ENCODE data around the gene SORBS1.

SORBS1 gene

DNA sequence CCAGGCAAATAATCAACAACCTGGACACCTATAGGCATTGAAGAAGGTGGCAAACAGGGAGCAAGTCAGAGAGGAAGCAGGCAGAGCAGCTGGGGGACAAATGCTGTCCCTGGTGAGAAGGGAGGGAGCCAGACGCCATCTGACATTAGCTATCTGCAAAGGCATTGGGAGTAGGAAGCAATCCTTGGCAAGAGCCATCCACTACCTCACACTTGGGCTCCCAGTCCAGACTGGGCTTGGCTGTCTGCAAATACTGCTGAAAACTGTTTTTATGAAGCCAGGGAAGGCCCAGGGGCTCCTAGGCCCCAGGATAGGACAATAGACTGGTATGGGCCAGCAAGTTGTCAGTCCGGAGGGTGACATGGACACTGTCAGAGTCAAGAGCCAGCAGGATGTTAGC, 132.5 kb downstream of the SORBS1 start:
- in situ Hi-C loops (cut with HindIII; ENCODE audit: low sequenced_read_pairs): no loop called here
- DNase-seq (ENCODE audit: low read depth, low spot score): no peak

DNA sequence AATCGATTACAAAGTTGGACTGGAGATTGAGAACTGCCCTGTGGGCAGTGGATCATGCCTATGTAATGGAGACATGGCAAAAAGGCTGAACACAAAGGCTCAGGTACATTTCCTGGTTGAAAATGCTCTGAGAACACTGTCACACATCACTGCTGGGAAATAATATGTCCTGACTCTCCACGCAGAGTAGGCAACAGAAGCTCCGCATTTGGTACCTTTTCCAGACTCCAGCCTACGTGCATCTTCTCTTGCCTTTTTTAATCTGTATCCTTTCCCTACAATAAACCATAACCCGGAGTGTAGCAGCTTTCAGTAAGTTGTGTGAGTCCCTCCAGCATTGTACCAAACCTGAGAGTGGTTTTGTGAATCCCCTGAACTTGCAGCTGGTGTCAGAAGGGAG, 134.7 kb downstream of the SORBS1 start:
- DNase-seq (ENCODE audit: low read depth, low spot score): no peak
- H3K4me3 ChIP-seq (ENCODE audit: low read depth, low read length): no peak overlapping the region
- TF ChIP-seq, protein P1, sequence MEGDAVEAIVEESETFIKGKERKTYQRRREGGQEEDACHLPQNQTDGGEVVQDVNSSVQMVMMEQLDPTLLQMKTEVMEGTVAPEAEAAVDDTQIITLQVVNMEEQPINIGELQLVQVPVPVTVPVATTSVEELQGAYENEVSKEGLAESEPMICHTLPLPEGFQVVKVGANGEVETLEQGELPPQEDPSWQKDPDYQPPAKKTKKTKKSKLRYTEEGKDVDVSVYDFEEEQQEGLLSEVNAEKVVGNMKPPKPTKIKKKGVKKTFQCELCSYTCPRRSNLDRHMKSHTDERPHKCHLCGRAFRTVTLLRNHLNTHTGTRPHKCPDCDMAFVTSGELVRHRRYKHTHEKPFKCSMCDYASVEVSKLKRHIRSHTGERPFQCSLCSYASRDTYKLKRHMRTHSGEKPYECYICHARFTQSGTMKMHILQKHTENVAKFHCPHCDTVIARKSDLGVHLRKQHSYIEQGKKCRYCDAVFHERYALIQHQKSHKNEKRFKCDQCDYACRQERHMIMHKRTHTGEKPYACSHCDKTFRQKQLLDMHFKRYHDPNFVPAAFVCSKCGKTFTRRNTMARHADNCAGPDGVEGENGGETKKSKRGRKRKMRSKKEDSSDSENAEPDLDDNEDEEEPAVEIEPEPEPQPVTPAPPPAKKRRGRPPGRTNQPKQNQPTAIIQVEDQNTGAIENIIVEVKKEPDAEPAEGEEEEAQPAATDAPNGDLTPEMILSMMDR (IDR thresholded peaks at IDR 0.05; ENCODE audit: low read depth, low read length): no peak
- in situ Hi-C loops (cut with HindIII; ENCODE audit: low sequenced_read_pairs): no loop called here

More for the DNA sequence above, 132.5 kb downstream of the SORBS1 start:
- TF ChIP-seq, protein P1 (IDR thresholded peaks at IDR 0.05; ENCODE audit: low read depth, low read length): no peak
- H3K4me3 ChIP-seq (ENCODE audit: low read depth, low read length): no peak overlapping the region

GRCh38 chr10:95425592-95426465, 135.3 kb downstream of the SORBS1 start:
- in situ Hi-C loops (cut with HindIII; ENCODE audit: low sequenced_read_pairs): no loop called here
- TF ChIP-seq, protein P1 (IDR thresholded peaks at IDR 0.05; ENCODE audit: low read depth, low read length): no peak
- no peak overlapping the region for H3K4me3 ChIP-seq (ENCODE audit: low read depth, low read length)
- no peak for DNase-seq (ENCODE audit: low read depth, low spot score)

DNA sequence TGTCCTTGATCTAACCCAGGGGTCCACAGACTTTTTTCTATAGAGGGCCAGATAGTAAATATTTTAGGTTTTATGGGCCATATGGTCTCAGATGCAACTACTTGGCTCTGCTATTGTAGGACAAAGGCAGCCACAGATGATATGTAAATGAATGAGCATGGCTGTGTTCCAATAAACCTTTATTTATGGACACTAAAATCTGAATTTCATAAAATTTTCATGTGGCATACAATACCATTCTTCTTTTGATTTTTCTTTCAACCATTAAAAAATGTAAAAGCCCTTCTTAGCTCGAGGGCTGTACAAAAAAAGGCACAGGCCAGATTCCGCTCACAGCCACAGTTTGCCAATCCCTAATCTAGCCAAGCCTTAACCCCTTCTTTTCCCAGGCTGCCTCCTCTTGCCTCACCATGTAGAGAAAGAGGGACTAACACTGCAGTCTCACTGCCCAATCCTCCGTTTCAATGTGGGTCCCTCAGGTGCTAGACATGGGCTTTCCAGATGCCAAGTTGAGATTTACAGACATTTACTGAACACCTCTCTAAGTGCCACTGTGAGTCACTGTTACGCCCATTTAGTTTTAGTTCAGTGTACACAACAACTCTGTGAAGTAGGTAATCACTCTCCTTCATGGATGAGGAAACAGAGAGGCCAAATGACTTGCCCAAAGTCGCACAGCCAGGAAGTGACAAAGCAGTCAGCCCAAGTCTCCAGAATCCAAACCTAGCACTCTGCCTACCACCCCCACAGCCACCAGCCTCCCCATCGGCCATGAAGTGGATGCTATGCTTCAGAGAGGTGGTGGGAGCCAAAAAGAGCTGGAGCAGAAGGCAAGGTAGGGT, 137.8 kb downstream of the SORBS1 start:
- H3K4me3 ChIP-seq (ENCODE audit: low read depth, low read length): no peak overlapping the region
- in situ Hi-C loops (cut with HindIII; ENCODE audit: low sequenced_read_pairs): no loop called here
- TF ChIP-seq, protein P1 (IDR thresholded peaks at IDR 0.05; ENCODE audit: low read depth, low read length): no peak
- no peak for DNase-seq (ENCODE audit: low read depth, low spot score)

- DNase-seq (ENCODE audit: low read depth, low spot score): no peak
- H3K4me3 ChIP-seq (ENCODE audit: low read depth, low read length): no peak overlapping the region
- in situ Hi-C loops (cut with HindIII; ENCODE audit: low sequenced_read_pairs): no loop called here
- TF ChIP-seq, protein P1 (IDR thresholded peaks at IDR 0.05; ENCODE audit: low read depth, low read length): no peak
These were observed 138.9 kb downstream of the SORBS1 start for GRCh38 chr10:95422233-95422632.

- in situ Hi-C loops (cut with HindIII; ENCODE audit: low sequenced_read_pairs): no loop called here
- no peak for DNase-seq (ENCODE audit: low read depth, low spot score)
- no peak overlapping the region for H3K4me3 ChIP-seq (ENCODE audit: low read depth, low read length)
- TF ChIP-seq, protein P1 (IDR thresholded peaks at IDR 0.05; ENCODE audit: low read depth, low read length): no peak
These were observed 139.4 kb downstream of the SORBS1 start for GRCh38 chr10:95421782-95422181.

All from astrocyte of the spinal cord (primary cell).